Lung (tissue), 12 donors: ENCODE data around the gene MDFI. TPM values are rescaled to one million over a fixed set of nuclear protein-coding genes. Genes with fewer than 3 reads are reported as not detected.

Experiments used
- ATAC-seq: fragments of 200-7000 bp; cut with Tn5 transposase; one replicate; pipeline ENCODE4 v1.9.1; 2020; ENCODE audit warnings: moderate number of reproducible peaks; ENCODE audit not compliant: insufficient read depth, low FRiP score
- DNase-seq, 3 donors: peaks; one replicate each; pipeline ENCODE4 v3.0.0-alpha.2; 2013 to 2017
- H3K27ac ChIP-seq, 2 donors: one replicate each; pipeline ENCODE4 v1.5.1; 2013; ENCODE audit warnings: mild to moderate bottlenecking in 2 of 2, moderate library complexity in 2 of 2, control low read depth in 1 of 2, inconsistent platforms in 1 of 2, low read depth in 1 of 2, low read length in 1 of 2
- H3K27me3 ChIP-seq, 3 donors: one replicate each; pipeline ENCODE4 v1.5.1; 2013; ENCODE audit warnings: low read length in 2 of 3; ENCODE audit not compliant: control insufficient read depth in 3 of 3, insufficient read depth in 3 of 3
- H3K36me3 ChIP-seq, 4 donors: one replicate each; pipeline ENCODE4 v1.5.1; 2013; ENCODE audit warnings: low read length in 4 of 4, mild to moderate bottlenecking in 1 of 4, moderate library complexity in 1 of 4; ENCODE audit not compliant: control insufficient read depth in 4 of 4, insufficient read depth in 4 of 4
- H3K4me1 ChIP-seq, 5 donors: one replicate each; pipeline ENCODE4 v1.5.1; 2013; ENCODE audit warnings: low read length in 5 of 5, mild to moderate bottlenecking in 2 of 5, moderate library complexity in 1 of 5; ENCODE audit not compliant: control insufficient read depth in 5 of 5, insufficient read depth in 5 of 5
- H3K4me3 ChIP-seq: one replicate; pipeline ENCODE4 v1.5.1; 2013; ENCODE audit warnings: mild to moderate bottlenecking, control low read depth, moderate library complexity
- H3K9ac ChIP-seq, 2 donors: one replicate each; pipeline ENCODE4 v1.5.1; 2013; ENCODE audit warnings: low read length in 2 of 2, control low read depth in 1 of 2; ENCODE audit not compliant: insufficient read depth in 1 of 2
- H3K9me3 ChIP-seq, 4 donors: one replicate each; pipeline ENCODE4 v1.5.1; 2013; ENCODE audit warnings: low read length in 3 of 4, mild to moderate bottlenecking in 1 of 4, moderate library complexity in 1 of 4; ENCODE audit not compliant: control insufficient read depth in 4 of 4, insufficient read depth in 3 of 4
- WGBS, 2 donors: extraction: QIAGEN DNeasy Blood & Tissue Kit; methylation state at CpG; one replicate each; pipeline ENCODE4 v1.1.7; 2013; 5-methylcytosine and 5-hydroxymethylcytosine counted together
- polyA plus RNA-seq, 2 donors: library from polyadenylated mRNA; stranded (reverse); fragments of 200-250 nt; gene quantifications; one replicate each; pipeline ENCODE4 v1.2.1, GENCODE V29; 2013
- total RNA-seq, 2 donors: library from RNA; depleted of rRNA in 1 of 2; stranded (reverse); fragments of >200 nt in 1 of 2; gene quantifications; one replicate each; pipeline ENCODE4 v1.2.1, GENCODE V29; 2014 to 2021
- TF ChIP-seq, protein P1 (sequence below): IDR thresholded peaks from 2 replicates; pipeline ENCODE4 v1.5.1; 2012; ENCODE audit warnings: mild to moderate bottlenecking; ENCODE audit errors: control extremely low read depth, extremely low read depth
- donor health status: control.
- donor health status: control.
- donor health status: Bipolar disorder and iron deficiency.
- donor health status: healthy.
- donor health status: DM: yes; HTN: yes; CAD: no.

The MDFI gene
- total and polyA plus RNA-seq, 4 donors: 16.4 to 36.4 (median 21.9) TPM

DNA sequence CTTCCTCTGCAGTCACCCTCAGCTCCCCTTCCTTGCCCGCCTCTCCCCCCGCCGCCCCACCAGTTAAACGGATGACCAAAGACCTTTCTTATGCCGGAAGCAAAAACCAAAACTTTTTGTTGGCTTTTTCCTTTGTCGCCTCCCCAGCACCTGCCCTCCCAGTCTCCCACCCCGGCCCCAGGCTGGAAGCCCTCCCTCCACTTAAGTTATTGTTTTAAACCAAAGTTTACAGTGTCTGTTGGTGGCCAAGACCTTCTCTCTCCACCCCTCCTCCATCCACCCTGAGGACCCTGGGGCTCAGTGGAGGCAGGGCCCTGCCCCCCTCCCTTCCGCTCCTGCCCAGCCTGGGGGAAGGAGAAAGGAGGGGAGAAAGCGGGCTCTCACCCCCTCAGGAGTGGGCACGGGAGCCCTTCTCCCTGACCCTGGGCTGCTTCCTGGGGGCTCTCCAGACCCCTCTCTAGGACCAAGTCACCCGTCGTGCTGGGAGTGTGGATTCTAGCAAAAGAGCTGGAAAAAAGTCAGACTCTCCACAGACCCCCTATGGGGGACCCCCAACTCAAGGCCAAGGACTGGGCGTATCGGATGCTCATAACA lies 38.3 kb upstream of the MDFI start:
- H3K4me1 ChIP-seq: peaks cover 0 to 15% (median 0%) of the 10 kb centered on the region in 5 donors
- TF ChIP-seq, protein P1, sequence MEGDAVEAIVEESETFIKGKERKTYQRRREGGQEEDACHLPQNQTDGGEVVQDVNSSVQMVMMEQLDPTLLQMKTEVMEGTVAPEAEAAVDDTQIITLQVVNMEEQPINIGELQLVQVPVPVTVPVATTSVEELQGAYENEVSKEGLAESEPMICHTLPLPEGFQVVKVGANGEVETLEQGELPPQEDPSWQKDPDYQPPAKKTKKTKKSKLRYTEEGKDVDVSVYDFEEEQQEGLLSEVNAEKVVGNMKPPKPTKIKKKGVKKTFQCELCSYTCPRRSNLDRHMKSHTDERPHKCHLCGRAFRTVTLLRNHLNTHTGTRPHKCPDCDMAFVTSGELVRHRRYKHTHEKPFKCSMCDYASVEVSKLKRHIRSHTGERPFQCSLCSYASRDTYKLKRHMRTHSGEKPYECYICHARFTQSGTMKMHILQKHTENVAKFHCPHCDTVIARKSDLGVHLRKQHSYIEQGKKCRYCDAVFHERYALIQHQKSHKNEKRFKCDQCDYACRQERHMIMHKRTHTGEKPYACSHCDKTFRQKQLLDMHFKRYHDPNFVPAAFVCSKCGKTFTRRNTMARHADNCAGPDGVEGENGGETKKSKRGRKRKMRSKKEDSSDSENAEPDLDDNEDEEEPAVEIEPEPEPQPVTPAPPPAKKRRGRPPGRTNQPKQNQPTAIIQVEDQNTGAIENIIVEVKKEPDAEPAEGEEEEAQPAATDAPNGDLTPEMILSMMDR: no peak
- no peak overlapping the region for H3K27ac ChIP-seq
- ATAC-seq (no peak), DNase-seq (peak in 1 of 3 donors; percentile 46)
- H3K27me3 ChIP-seq: no peaks in the 10 kb centered on the region
- peaks cover 0 to 35% (median 3%) of the 10 kb centered on the region in 4 donors for H3K36me3 ChIP-seq
- no peak overlapping the region for H3K4me3 ChIP-seq
- H3K9ac ChIP-seq: no peak overlapping the region
- H3K9me3 ChIP-seq: no peaks in the 10 kb centered on the region
- 80 to 85% methylated on average over 13 to 14 of the region's 14 CpGs for WGBS, 2 donors

DNA sequence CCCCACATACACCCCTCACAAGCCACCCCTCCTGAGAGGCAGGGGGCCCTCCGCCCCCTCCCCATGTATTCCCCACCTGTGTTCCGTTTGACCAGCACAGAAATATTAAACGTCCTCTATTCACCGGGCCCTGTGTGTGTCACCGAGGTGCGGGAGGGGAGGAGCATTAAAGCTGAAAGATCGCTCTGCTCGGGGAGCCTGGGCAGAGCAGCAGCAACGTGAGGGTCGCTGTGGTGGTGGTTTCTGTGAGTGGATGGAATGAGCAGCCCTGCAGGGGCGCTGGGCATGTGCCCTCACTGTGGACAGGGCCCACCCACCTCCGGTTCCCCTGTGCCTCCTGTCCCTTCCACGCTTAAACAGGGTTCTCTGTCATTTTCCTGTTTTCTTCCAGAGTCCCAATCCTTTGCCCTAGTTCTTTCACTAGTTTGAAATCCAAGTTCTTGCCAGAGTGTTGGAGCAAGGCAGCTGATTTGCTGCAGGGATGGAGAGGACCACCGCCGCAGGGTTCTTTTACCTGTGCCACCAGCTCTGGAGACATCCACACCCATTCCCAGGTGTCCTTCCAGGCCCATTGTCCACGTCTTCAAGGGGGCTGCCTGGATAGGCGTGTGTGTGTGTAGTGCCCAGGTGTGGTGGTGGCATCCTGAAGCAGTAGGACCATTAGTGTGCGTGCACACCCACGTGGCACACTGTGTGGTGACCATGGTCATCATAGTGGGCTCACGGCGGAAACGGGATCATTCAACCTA lies 37.6 kb upstream of the MDFI start:
- DNase-seq: no peak
- no peaks in the 10 kb centered on the region for H3K27me3 ChIP-seq
- peaks cover 0 to 2% (median 0%) of the 10 kb centered on the region in 4 donors for H3K9me3 ChIP-seq
- H3K4me3 ChIP-seq: no peak overlapping the region
- H3K36me3 ChIP-seq: peaks cover 0 to 32% (median 3%) of the 10 kb centered on the region in 4 donors
- H3K9ac ChIP-seq: no peak overlapping the region
- TF ChIP-seq, protein P1: no peak
- H3K27ac ChIP-seq: no peak overlapping the region
- H3K4me1 ChIP-seq: peaks cover 0 to 15% (median 0%) of the 10 kb centered on the region in 5 donors
- no peak for ATAC-seq
- WGBS, 2 donors: 81 to 85% methylated on average over 22 of the region's 22 CpGs

DNA sequence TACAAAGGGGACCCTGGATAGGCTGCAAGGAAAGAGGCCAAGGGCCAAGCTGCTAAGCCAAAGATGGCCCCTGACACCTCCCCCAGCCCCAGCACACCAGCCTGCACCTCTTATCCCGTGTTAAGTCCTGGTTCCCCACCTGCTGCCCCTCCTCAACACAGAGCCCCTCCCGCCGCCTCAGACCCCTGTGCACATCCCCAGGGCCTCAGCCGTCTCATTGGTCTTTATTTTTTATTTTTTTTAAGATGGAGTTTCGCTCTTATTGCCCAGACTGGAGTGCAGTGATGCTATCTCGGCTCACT lies 37.1 kb upstream of the MDFI start:
- H3K36me3 ChIP-seq: peaks cover 0 to 31% (median 3%) of the 10 kb centered on the region in 4 donors
- H3K9ac ChIP-seq: no peak overlapping the region
- H3K4me3 ChIP-seq: no peak overlapping the region
- H3K4me1 ChIP-seq: peaks cover 0 to 15% (median 0%) of the 10 kb centered on the region in 5 donors
- ATAC-seq (no peak), DNase-seq (no peak)
- no peaks in the 10 kb centered on the region for H3K27me3 ChIP-seq
- H3K27ac ChIP-seq: no peak overlapping the region
- TF ChIP-seq, protein P1: no peak
- H3K9me3 ChIP-seq: peaks cover 0 to 3% (median 0%) of the 10 kb centered on the region in 4 donors
- WGBS, 2 donors: 80 to 97% methylated on average over 6 of the region's 6 CpGs
